Upper lobe of left lung (tissue), 6 donors: ENCODE results near the gene KRT86. TPM values are rescaled to one million over a fixed set of nuclear protein-coding genes. Genes with fewer than 3 reads are reported as not detected.

Experiments used
- ATAC-seq, 2 donors: fragments of 200-7000 bp; cut with Tn5 transposase; one replicate each; pipeline ENCODE4 v1.9.1; 2022; ENCODE audit warnings: mild to moderate bottlenecking in 2 of 2, moderate library complexity in 2 of 2; ENCODE audit not compliant: low FRiP score in 2 of 2
- DNase-seq, 2 donors: peaks; one replicate each; pipeline ENCODE4 v3.0.0-alpha.2; 2019 to 2020
- H3K27ac ChIP-seq, 4 donors: fragments of 200-600 bp; sonication (generic); one replicate each; pipeline ENCODE4 v1.5.1; 2016 to 2019
- H3K27me3 ChIP-seq, 4 donors: fragments of 200-600 bp; sonication (generic); one replicate each; pipeline ENCODE4 v1.5.1; 2017 to 2019
- H3K36me3 ChIP-seq, 4 donors: fragments of 200-600 bp; sonication (generic); one replicate each; pipeline ENCODE4 v1.5.1; 2016 to 2019
- H3K4me1 ChIP-seq, 4 donors: fragments of 200-600 bp; sonication (generic); one replicate each; pipeline ENCODE4 v1.5.1; 2018 to 2019
- H3K4me3 ChIP-seq, 4 donors: fragments of 200-600 bp; sonication (generic); one replicate each; pipeline ENCODE4 v1.5.1; 2017 to 2019; ENCODE audit warnings: mild to moderate bottlenecking in 2 of 4, moderate library complexity in 1 of 4
- H3K9me3 ChIP-seq, 4 donors: fragments of 200-600 bp; sonication (generic); one replicate each; pipeline ENCODE4 v1.5.1; 2018 to 2019
- EP300 ChIP-seq, 4 donors: sonication (generic); formaldehyde crosslinking; IDR thresholded peaks; one replicate each; pipeline ENCODE4 v1.5.1; 2017; ENCODE audit warnings: antibody characterized with exemption in 4 of 4, control low read depth in 2 of 4
- POLR2A ChIP-seq, 4 donors: fragments of 450-650 bp; IDR thresholded peaks; one replicate each; pipeline ENCODE4 v1.5.1; 2016 to 2017; ENCODE audit warnings: antibody characterized with exemption in 4 of 4, mild to moderate bottlenecking in 2 of 4
- POLR2AphosphoS5 ChIP-seq, 2 donors: sonication (generic); formaldehyde crosslinking; IDR thresholded peaks; one replicate each; pipeline ENCODE4 v1.5.1; 2017; ENCODE audit warnings: antibody characterized with exemption in 2 of 2
- WGBS, 2 donors: methylation state at CpG; one replicate each; pipeline ENCODE4 v1.1.5; 2017 to 2018; 5-methylcytosine and 5-hydroxymethylcytosine counted together
- total RNA-seq, 6 donors: library from RNA; depleted of rRNA in 4 of 6; stranded (reverse); fragments of >200 nt in 4 of 6; gene quantifications; one replicate each; pipeline versions ENCODE4 v1.1.0 to v1.2.1, GENCODE V29; 2016 to 2021
- TF ChIP-seq, protein P1 (sequence below), 6 experiments: fragments of 450-650 bp in 4 of 6; fragments of 200-600 bp in 2 of 6; sonication (generic) in 2 of 6; IDR thresholded peaks; one replicate each; pipeline ENCODE4 v1.5.1; 2016 to 2019; ENCODE audit warnings: antibody characterized with exemption in 6 of 6
- donor health status: DM: no; HTN: no; CAD: no; lungs with moderate emphysema.
- donor health status: DM: no; HTN: yes; CAD: no; lungs with severe emphysema.

Gene KRT86
- total RNA-seq, 6 donors from 2014 or later: 0.30 to 1.5 (median 0.93) TPM; not detected in 2

GRCh38 chr12:52278575-52279421 is 4.4 kb downstream of the KRT86 start:
- no peaks in the 10 kb centered on the region for H3K27me3 ChIP-seq
- TF ChIP-seq EP300 (IDR thresholded peaks at IDR 0.05) (no peak), POLR2A (IDR thresholded peaks at IDR 0.05) (no peak), POLR2AphosphoS5 (IDR thresholded peaks at IDR 0.05) (no peak)
- TF ChIP-seq, protein P1, sequence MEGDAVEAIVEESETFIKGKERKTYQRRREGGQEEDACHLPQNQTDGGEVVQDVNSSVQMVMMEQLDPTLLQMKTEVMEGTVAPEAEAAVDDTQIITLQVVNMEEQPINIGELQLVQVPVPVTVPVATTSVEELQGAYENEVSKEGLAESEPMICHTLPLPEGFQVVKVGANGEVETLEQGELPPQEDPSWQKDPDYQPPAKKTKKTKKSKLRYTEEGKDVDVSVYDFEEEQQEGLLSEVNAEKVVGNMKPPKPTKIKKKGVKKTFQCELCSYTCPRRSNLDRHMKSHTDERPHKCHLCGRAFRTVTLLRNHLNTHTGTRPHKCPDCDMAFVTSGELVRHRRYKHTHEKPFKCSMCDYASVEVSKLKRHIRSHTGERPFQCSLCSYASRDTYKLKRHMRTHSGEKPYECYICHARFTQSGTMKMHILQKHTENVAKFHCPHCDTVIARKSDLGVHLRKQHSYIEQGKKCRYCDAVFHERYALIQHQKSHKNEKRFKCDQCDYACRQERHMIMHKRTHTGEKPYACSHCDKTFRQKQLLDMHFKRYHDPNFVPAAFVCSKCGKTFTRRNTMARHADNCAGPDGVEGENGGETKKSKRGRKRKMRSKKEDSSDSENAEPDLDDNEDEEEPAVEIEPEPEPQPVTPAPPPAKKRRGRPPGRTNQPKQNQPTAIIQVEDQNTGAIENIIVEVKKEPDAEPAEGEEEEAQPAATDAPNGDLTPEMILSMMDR (IDR thresholded peaks at IDR 0.05): peak; percentile 77 to 97 (median 94)
- peak overlapping the region in 1 of 4 donors; percentile 28 for H3K4me3 ChIP-seq
- H3K27ac ChIP-seq: peak overlapping the region in 1 of 4 donors; percentile 86
- peaks cover 21 to 31% (median 30%) of the 10 kb centered on the region in 4 donors for H3K4me1 ChIP-seq
- no peaks in the 10 kb centered on the region for H3K9me3 ChIP-seq
- 19 to 24% methylated on average over 19 to 32 of the region's 32 CpGs for WGBS, 2 donors
- no peaks in the 10 kb centered on the region for H3K36me3 ChIP-seq
- DNase-seq (peak; percentile 80 to 97), ATAC-seq (peak; percentile 89 to 91)

- ATAC-seq: peak in 1 of 2 donors; percentile 15
- 84 to 90% methylated on average over 14 of the region's 14 CpGs for WGBS, 2 donors
These were observed 5.2 kb downstream of the KRT86 start for GRCh38 chr12:52279422-52280318.

GRCh38 chr12:52280319-52280795 is 5.9 kb downstream of the KRT86 start:
- TF ChIP-seq POLR2AphosphoS5 (IDR thresholded peaks at IDR 0.05) (peak; percentile 47 to 59), POLR2A (IDR thresholded peaks at IDR 0.05) (peak in 1 of 4 donors; percentile 34), EP300 (IDR thresholded peaks at IDR 0.05) (peak; percentile 57 to 96 (median 76))
- TF ChIP-seq, protein P1 (IDR thresholded peaks at IDR 0.05): no peak
- WGBS, 2 donors: 38 to 73% methylated on average over 2 to 3 of the region's 3 CpGs
- DNase-seq (peak in 1 of 2 donors; percentile 94), ATAC-seq (peak; percentile 87 to 88)
- Histone ChIP-seq H3K27ac (peak overlapping the region; percentile 74 to 86 (median 76)), H3K36me3 (no peaks in the 10 kb centered on the region), H3K27me3 (no peaks in the 10 kb centered on the region), H3K4me1 (peaks cover 21 to 31% (median 30%) of the 10 kb centered on the region in 4 donors), H3K4me3 (no peak overlapping the region), H3K9me3 (no peaks in the 10 kb centered on the region)

More at GRCh38 chr12:52279422-52280318, 5.2 kb downstream of the KRT86 start:
- TF ChIP-seq POLR2AphosphoS5 (IDR thresholded peaks at IDR 0.05) (no peak), POLR2A (IDR thresholded peaks at IDR 0.05) (no peak), EP300 (IDR thresholded peaks at IDR 0.05) (no peak)
- TF ChIP-seq, protein P1 (IDR thresholded peaks at IDR 0.05): peak in 1 of 6 experiments; percentile 30
- no peak for DNase-seq
- Histone ChIP-seq H3K4me1 (peaks cover 21 to 31% (median 30%) of the 10 kb centered on the region in 4 donors), H3K36me3 (no peaks in the 10 kb centered on the region), H3K27me3 (no peaks in the 10 kb centered on the region), H3K4me3 (no peak overlapping the region), H3K9me3 (no peaks in the 10 kb centered on the region), H3K27ac (peak overlapping the region; percentile 55 to 86 (median 76))

GRCh38 chr12:52280796-52281560 is 6.5 kb downstream of the KRT86 start:
- WGBS, 2 donors: 42 to 43% methylated on average over 4 of the region's 4 CpGs
- ATAC-seq: peak; percentile 64 to 65
- Histone ChIP-seq H3K4me3 (no peak overlapping the region), H3K27me3 (no peaks in the 10 kb centered on the region), H3K4me1 (peaks cover 21 to 31% (median 30%) of the 10 kb centered on the region in 4 donors), H3K27ac (peak overlapping the region; percentile 74 to 86 (median 76)), H3K36me3 (no peaks in the 10 kb centered on the region), H3K9me3 (no peaks in the 10 kb centered on the region)
- peak in 1 of 2 donors; percentile 65 for DNase-seq
- TF ChIP-seq EP300 (IDR thresholded peaks at IDR 0.05) (peak in 1 of 4 donors; percentile 39), POLR2A (IDR thresholded peaks at IDR 0.05) (peak in 1 of 4 donors; percentile 24), POLR2AphosphoS5 (IDR thresholded peaks at IDR 0.05) (no peak)
- TF ChIP-seq, protein P1 (IDR thresholded peaks at IDR 0.05): no peak
